SU-DHL-6 (cell line): ENCODE data around the gene COL18A1.
"Not testable (repeated sequence)": the region's sequence is repeated elsewhere in the genome, so short reads cannot be mapped to it uniquely, and the experiment has no call there.

ENCODE experiments used
- H2AFZ ChIP-seq: fragments of 200-600 bp; sonication (generic); 2 replicates; pipeline ENCODE4 v1.6.1; 2014; ENCODE audit warnings: low read depth, mild to moderate bottlenecking, moderate library complexity, mixed read lengths, antibody characterized with exemption, low read length; ENCODE audit not compliant: severe bottlenecking
- H3F3A ChIP-seq: fragments of 200-600 bp; shearing (Covaris generic); 2 replicates; pipeline ENCODE4 v1.6.0; 2016; ENCODE audit warnings: antibody characterized with exemption, mild to moderate bottlenecking; ENCODE audit not compliant: insufficient read depth
- H3K27ac ChIP-seq: fragments of 200-600 bp; sonication (generic); 2 replicates; pipeline ENCODE4 v1.5.1; 2016; ENCODE audit warnings: low read depth, mild to moderate bottlenecking, low read length, moderate library complexity, mixed read lengths
- H3K27me3 ChIP-seq: fragments of 200-600 bp; sonication (generic), shearing (Covaris generic); 2 replicates; pipeline ENCODE4 v1.6.0; 2014; ENCODE audit warnings: mild to moderate bottlenecking, low read length
- H3K36me3 ChIP-seq: fragments of 200-600 bp; sonication (generic); 2 replicates; pipeline ENCODE4 v1.6.1; 2014; ENCODE audit warnings: mild to moderate bottlenecking, low read length, mixed read lengths
- H3K4me2 ChIP-seq: fragments of 300-600, 200-600 bp; shearing (Covaris generic), sonication (generic); 2 replicates; pipeline ENCODE4 v1.6.0; 2014; ENCODE audit warnings: low read length, low read depth, mild to moderate bottlenecking; ENCODE audit not compliant: poor library complexity, severe bottlenecking
- H3K4me3 ChIP-seq: fragments of 200-600 bp; sonication (generic); 2 replicates; pipeline ENCODE4 v1.5.1; 2014; ENCODE audit warnings: antibody characterized with exemption, low read length, mild to moderate bottlenecking, mixed read lengths; ENCODE audit not compliant: insufficient read depth, poor library complexity, severe bottlenecking
- H3K79me2 ChIP-seq: fragments of 200-600 bp; sonication (generic); 2 replicates; pipeline ENCODE4 v1.6.1; 2014; ENCODE audit warnings: mild to moderate bottlenecking, low read length, moderate library complexity; ENCODE audit not compliant: insufficient read depth
- H3K9ac ChIP-seq: fragments of 200-600 bp; sonication (generic); 2 replicates; pipeline ENCODE4 v1.7.0; 2014; ENCODE audit warnings: mild to moderate bottlenecking, low read length
- H3K9me2 ChIP-seq: fragments of 200-600 bp; sonication (generic); replicated peaks from 2 replicates; pipeline ENCODE4 v1.6.1; 2014; ENCODE audit warnings: low read length; ENCODE audit not compliant: insufficient read depth
- H3K9me3 ChIP-seq: fragments of 200-600 bp; sonication (generic); 2 replicates; pipeline ENCODE4 v1.6.1; 2014; ENCODE audit warnings: low read length, mixed read lengths; ENCODE audit not compliant: insufficient read depth
- H4K20me1 ChIP-seq: fragments of 200-600 bp; sonication (generic); 2 replicates; pipeline ENCODE4 v1.6.1; 2014; ENCODE audit warnings: low read depth, mild to moderate bottlenecking, antibody characterized with exemption, low read length, moderate library complexity, mixed read lengths
- EZH2phosphoT487 ChIP-seq: fragments of 200-600 bp; sonication (generic), shearing (Covaris generic); conservative IDR thresholded peaks from 2 replicates; pipeline ENCODE4 v1.6.1; 2018; ENCODE audit warnings: mild to moderate bottlenecking, antibody characterized with exemption, low read length, moderate library complexity, mixed read lengths
- TF ChIP-seq, protein P1 (sequence below): fragments of 200-600 bp; sonication (generic); IDR thresholded peaks from one replicate; pipeline ENCODE4 v1.5.1; 2017; ENCODE audit warnings: antibody characterized with exemption, mild to moderate bottlenecking, low read length, moderate library complexity; ENCODE audit not compliant: insufficient read depth, poor library complexity, severe bottlenecking

COL18A1 gene

DNA sequence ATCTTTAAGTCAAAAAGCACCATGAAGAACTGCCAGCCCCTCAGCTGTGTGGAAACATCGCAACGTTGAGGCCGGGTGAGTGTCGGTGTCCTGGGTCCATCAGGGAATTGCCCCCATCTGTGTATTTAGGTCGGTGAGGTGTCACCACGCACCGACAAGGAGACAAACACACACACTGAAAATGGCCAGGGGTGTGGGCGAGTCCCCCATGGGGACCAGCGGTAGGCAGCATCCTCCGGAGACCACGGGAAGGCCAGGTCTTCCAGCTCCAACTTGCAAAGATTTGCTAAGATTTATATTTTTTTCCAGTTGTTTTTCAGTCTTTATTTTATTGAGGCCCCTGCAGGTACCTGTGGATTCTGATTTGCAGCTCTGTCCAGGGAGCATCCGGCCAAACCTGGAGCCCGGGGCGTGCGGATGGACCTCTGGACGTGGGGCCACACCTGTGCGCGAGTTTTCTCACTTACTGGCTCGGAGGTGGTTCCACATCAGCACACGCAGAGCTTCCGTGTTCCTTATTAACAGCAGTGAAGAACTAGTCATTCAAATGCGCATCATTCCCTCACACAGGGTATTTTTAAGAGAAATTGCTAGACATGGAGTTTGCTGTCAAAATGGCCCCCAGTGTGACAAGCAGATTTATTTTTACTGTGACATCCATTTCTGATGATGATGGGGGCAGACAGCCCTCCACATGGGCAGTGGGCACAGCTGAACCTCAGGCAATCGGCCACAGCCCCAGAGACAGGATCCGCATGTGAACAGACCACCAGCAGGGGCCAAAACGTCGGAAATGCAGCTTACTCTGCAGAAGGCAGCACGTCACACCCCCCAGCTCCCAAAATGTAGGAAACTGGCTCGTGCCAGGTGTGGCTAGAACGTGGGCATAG lies 154.5 kb downstream of the COL18A1 start:
- H3K4me3 ChIP-seq, result no peak overlapping the region
- H3K9ac ChIP-seq, result no peak overlapping the region
- no peaks in the 10 kb centered on the region for H3K9me2 ChIP-seq
- H3K9me3 ChIP-seq, result no peaks in the 10 kb centered on the region
- H3K27ac ChIP-seq, result no peak overlapping the region
- no peaks in the 10 kb centered on the region for H3K79me2 ChIP-seq
- no peak overlapping the region for H2AFZ ChIP-seq
- no peak for TF ChIP-seq EZH2phosphoT487
- TF ChIP-seq, protein P1, sequence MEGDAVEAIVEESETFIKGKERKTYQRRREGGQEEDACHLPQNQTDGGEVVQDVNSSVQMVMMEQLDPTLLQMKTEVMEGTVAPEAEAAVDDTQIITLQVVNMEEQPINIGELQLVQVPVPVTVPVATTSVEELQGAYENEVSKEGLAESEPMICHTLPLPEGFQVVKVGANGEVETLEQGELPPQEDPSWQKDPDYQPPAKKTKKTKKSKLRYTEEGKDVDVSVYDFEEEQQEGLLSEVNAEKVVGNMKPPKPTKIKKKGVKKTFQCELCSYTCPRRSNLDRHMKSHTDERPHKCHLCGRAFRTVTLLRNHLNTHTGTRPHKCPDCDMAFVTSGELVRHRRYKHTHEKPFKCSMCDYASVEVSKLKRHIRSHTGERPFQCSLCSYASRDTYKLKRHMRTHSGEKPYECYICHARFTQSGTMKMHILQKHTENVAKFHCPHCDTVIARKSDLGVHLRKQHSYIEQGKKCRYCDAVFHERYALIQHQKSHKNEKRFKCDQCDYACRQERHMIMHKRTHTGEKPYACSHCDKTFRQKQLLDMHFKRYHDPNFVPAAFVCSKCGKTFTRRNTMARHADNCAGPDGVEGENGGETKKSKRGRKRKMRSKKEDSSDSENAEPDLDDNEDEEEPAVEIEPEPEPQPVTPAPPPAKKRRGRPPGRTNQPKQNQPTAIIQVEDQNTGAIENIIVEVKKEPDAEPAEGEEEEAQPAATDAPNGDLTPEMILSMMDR, result no peak
- no peaks in the 10 kb centered on the region for H3K36me3 ChIP-seq
- H3F3A ChIP-seq, result no peaks in the 10 kb centered on the region
- no peaks in the 10 kb centered on the region for H3K27me3 ChIP-seq
- H4K20me1 ChIP-seq, result no peaks in the 10 kb centered on the region
- no peak overlapping the region for H3K4me2 ChIP-seq

DNA sequence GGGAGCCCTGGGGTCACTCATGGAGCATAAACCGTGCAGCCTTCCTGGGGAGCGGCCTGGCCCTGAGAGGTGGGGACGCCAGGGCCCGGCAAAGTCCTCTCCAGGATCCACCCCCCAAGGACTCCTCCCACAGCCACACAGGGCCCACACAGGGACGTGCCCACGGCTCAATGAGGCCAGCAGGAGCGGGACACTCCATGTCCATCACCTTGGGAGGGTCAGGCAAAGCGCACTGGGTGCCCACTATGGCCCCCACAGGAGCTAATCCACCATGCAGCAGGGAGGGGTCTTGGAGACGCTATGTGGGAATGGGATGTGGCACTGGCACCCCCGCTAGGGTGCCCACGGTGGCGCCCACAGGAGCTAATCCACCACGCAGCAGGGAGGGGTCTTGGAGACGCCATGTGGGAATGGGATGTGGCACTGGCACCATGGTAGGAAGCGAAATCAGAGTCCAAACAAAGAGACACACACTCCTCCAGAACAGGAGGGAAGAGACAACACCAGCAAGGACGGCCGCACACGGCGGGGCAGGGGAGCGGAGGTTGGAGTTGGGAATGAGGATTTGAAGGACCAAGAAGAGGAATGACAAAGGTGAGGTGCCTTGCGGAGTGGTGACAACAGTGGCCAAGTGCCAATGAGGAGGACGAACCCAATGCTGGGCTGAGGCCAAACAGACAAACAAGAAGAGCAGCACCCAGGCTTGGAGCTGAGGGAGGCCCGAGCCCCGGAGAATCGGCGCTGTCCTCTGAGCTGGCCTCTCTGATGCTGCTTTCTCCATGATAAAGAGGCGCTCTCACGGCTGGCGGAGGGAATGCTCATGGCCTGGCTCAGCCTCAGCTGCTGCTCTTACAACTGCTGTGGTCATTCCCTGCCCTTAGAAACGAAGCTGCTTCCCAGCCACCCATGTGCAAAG lies 155.4 kb downstream of the COL18A1 start:
- Histone ChIP-seq H3K27me3 (no peaks in the 10 kb centered on the region; the same call in 1 of the 2 replicates), H3K9ac (no peak overlapping the region), H2AFZ (no peak overlapping the region), H3K9me2 (no peaks in the 10 kb centered on the region), H3K27ac (no peak overlapping the region), H3K79me2 (no peaks in the 10 kb centered on the region), H3F3A (no peaks in the 10 kb centered on the region), H3K4me3 (no peak overlapping the region), H4K20me1 (no peaks in the 10 kb centered on the region), H3K36me3 (no peaks in the 10 kb centered on the region), H3K9me3 (no peaks in the 10 kb centered on the region), H3K4me2 (no peak overlapping the region)
- TF ChIP-seq, protein P1, result no peak
- TF ChIP-seq EZH2phosphoT487, result no peak

DNA sequence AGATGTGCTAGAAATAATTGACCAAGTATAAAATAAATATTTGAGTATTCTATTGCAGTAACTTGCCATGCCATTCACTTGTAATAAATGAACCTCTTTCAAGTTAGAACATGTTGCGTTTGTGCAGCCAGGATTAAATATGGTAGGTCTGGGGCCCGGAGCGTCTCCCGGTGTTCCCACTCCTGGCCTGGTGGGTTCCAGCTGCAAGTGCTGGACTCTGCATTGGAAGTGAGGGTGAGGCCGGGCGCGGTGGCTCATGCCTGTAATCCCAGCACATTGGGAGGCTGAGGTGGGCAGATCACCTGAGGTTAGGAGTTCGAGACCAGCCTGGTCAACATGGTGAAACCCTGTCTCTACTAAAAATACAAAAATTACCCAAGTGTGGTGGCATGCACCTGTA lies 156.3 kb downstream of the COL18A1 start:
- H3K9me3 ChIP-seq, H2AFZ ChIP-seq, H3K79me2 ChIP-seq, H3K9me2 ChIP-seq, H3K36me3 ChIP-seq, H3K4me2 ChIP-seq, H3K9ac ChIP-seq, H3K4me3 ChIP-seq, H3K27me3 ChIP-seq, H4K20me1 ChIP-seq, H3F3A ChIP-seq, H3K27ac ChIP-seq: not testable (repeated sequence)

DNA sequence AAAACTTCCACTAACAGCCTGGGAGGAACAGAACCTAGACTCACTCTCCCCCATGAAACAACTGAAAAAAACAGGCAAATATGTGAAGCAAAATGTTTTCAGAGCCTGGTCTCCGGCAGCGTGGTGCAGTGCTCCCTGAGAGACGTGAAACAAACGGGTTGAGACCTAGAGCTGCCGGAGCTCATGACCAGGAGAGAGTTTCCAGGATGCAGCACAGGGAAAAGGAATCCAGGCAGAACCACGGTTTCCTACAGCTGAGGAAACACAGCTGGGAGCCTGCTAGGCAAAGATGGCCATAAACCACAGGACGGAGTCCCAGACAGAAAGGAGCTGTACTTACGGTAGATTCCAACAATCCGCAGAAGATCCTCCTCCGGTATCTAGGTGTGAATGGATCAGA lies 157.4 kb downstream of the COL18A1 start:
- Histone ChIP-seq H3K9ac (no peak overlapping the region), H3K36me3 (no peaks in the 10 kb centered on the region), H3K4me3 (no peak overlapping the region), H3K4me2 (no peak overlapping the region), H3K79me2 (no peaks in the 10 kb centered on the region), H3F3A (no peaks in the 10 kb centered on the region), H3K9me2 (no peaks in the 10 kb centered on the region), H3K27ac (no peak overlapping the region), H4K20me1 (no peaks in the 10 kb centered on the region), H3K9me3 (no peaks in the 10 kb centered on the region), H3K27me3 (no peaks in the 10 kb centered on the region; the same call in 1 of the 2 replicates), H2AFZ (no peak overlapping the region)
- TF ChIP-seq, protein P1, result no peak
- TF ChIP-seq EZH2phosphoT487, result no peak
